ENCODE measurements around the gene PARM1. TPM values are rescaled to one million over a fixed set of nuclear protein-coding genes. Genes with fewer than 3 reads are reported as not detected.

The PARM1 gene
- total and polyA plus RNA-seq, 2 donors (not counting 1 experiment from before 2014, with no cell fraction given) = 7.8 to 10.4 TPM

DNA sequence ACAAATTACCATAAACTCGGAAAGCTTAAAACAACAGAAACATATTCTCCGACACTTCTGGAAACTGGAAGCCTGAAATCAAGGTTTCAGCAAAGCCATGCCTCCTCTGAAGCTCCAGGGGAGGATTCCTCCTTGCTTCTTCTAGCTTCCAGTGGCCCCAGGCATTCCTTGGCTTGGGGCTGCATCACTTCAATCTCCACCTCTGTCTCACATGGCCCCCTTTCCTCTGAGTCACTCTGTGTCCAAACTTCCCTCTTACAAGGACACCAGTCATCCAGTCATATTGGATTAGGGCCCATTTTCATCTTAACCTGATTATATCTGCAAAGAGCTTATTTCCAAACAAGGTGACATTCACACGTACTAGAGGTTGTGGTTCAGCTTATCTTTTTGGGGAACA, 17.3 kb downstream of the PARM1 start:
- WGBS (ENCODE audit: insufficient coverage) = 100% methylated on average over 2 of the region's 3 CpGs

DNA sequence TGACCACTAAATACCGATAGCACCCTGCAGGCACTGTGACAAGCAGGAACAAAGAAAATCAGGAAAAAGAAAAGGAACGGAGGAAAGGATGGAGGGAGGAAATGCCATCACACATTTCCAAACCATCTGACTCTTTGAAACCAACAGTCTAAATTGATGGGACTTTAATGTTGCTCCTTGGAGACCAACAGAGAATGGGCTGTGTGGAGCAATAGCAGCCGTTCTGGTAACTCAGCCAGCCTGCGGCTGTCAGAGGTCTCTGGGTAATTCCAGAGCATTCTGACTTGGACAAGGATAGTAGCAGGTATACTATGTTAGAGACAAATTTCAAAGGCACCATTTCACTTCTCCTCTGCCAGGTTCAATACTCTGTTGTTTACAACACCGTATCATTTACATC, 18.0 kb downstream of the PARM1 start:
- no peak for ATAC-seq (ENCODE audit: low read depth)
- no peaks in the 10 kb centered on the region for H3K36me3 ChIP-seq (replicated peaks in 1 of 2; ENCODE audit: control extremely low read depth in 1 of 2, control insufficient read depth in 1 of 2, extremely low read depth in 1 of 2, insufficient read depth in 2 of 2, low read length in 1 of 2)
- no peak overlapping the region for H3K4me2 ChIP-seq (replicated peaks; ENCODE audit: low read depth, low read length, poor library complexity, severe bottlenecking)
- DNase-seq = no peak
- peaks cover 7% of the 10 kb centered on the region for H4K20me1 ChIP-seq (ENCODE audit: control insufficient read depth, insufficient read depth, low read length, poor library complexity, severe bottlenecking)
- TF ChIP-seq EZH2 (IDR thresholded peaks at IDR 0.05; ENCODE audit: borderline replicate concordance, insufficient read depth, low read depth, low read length, poor library complexity, severe bottlenecking) = no peak
- TF ChIP-seq, protein P1, sequence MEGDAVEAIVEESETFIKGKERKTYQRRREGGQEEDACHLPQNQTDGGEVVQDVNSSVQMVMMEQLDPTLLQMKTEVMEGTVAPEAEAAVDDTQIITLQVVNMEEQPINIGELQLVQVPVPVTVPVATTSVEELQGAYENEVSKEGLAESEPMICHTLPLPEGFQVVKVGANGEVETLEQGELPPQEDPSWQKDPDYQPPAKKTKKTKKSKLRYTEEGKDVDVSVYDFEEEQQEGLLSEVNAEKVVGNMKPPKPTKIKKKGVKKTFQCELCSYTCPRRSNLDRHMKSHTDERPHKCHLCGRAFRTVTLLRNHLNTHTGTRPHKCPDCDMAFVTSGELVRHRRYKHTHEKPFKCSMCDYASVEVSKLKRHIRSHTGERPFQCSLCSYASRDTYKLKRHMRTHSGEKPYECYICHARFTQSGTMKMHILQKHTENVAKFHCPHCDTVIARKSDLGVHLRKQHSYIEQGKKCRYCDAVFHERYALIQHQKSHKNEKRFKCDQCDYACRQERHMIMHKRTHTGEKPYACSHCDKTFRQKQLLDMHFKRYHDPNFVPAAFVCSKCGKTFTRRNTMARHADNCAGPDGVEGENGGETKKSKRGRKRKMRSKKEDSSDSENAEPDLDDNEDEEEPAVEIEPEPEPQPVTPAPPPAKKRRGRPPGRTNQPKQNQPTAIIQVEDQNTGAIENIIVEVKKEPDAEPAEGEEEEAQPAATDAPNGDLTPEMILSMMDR (IDR thresholded peaks at IDR 0.05) = no peak
- H3K27me3 ChIP-seq (replicated peaks in 1 of 4; ENCODE audit: control extremely low read depth in 1 of 4, control insufficient read depth in 3 of 4, insufficient read depth in 4 of 4, low read length in 3 of 4) = no peaks in the 10 kb centered on the region
- no peak overlapping the region for H3K27ac ChIP-seq (ENCODE audit: low read length in 2 of 2)
- peaks cover 9% of the 10 kb centered on the region for H3K79me2 ChIP-seq (ENCODE audit: control insufficient read depth, insufficient read depth, low read length)
- H3K27ac Mint-ChIP-seq = no peak overlapping the region
- no peaks in the 10 kb centered on the region for H3K27me3 Mint-ChIP-seq
- H3K4me3 Mint-ChIP-seq = no peak overlapping the region
- H3K4me1 Mint-ChIP-seq = peaks cover 7% of the 10 kb centered on the region
- no peaks in the 10 kb centered on the region for H3K9me3 ChIP-seq (ENCODE audit: control extremely low read depth in 1 of 3, control insufficient read depth in 2 of 3, insufficient read depth in 1 of 3, low read length in 2 of 3)
- CTCF ChIA-PET = no interaction called here
- no peak overlapping the region for H2AFZ ChIP-seq (ENCODE audit: insufficient read depth, low read depth, low read length, poor library complexity, severe bottlenecking)
- H3K4me3 ChIP-seq (ENCODE audit: control extremely low read depth in 1 of 5, extremely low read depth in 1 of 5, insufficient read depth in 1 of 5, low read depth in 2 of 5, low read length in 4 of 5) = no peak overlapping the region
- H3K9ac ChIP-seq (ENCODE audit: low read length) = no peak overlapping the region
- H3K4me1 ChIP-seq (ENCODE audit: control insufficient read depth in 2 of 2, insufficient read depth in 2 of 2, low read length in 2 of 2) = no peaks in the 10 kb centered on the region
- POLR2A ChIA-PET = no interaction called here
- H3K9me3 Mint-ChIP-seq (ENCODE audit: insufficient read depth) = no peaks in the 10 kb centered on the region
- WGBS (ENCODE audit: insufficient coverage) = no CpG with 5 or more reads among the region's 5 CpGs
- intact Hi-C loops (cut with micrococcal nuclease) = no loop called here

More for the DNA sequence above, 17.3 kb downstream of the PARM1 start:
- Histone ChIP-seq H3K9ac (ENCODE audit: low read length) (no peak overlapping the region), H3K27me3 (replicated peaks in 1 of 4; ENCODE audit: control extremely low read depth in 1 of 4, control insufficient read depth in 3 of 4, insufficient read depth in 4 of 4, low read length in 3 of 4) (no peaks in the 10 kb centered on the region), H3K79me2 (ENCODE audit: control insufficient read depth, insufficient read depth, low read length) (peaks cover 9% of the 10 kb centered on the region), H3K4me3 (ENCODE audit: control extremely low read depth in 1 of 5, extremely low read depth in 1 of 5, insufficient read depth in 1 of 5, low read depth in 2 of 5, low read length in 4 of 5) (no peak overlapping the region), H3K36me3 (replicated peaks in 1 of 2; ENCODE audit: control extremely low read depth in 1 of 2, control insufficient read depth in 1 of 2, extremely low read depth in 1 of 2, insufficient read depth in 2 of 2, low read length in 1 of 2) (no peaks in the 10 kb centered on the region), H4K20me1 (ENCODE audit: control insufficient read depth, insufficient read depth, low read length, poor library complexity, severe bottlenecking) (peaks cover 7% of the 10 kb centered on the region), H3K9me3 (ENCODE audit: control extremely low read depth in 1 of 3, control insufficient read depth in 2 of 3, insufficient read depth in 1 of 3, low read length in 2 of 3) (no peaks in the 10 kb centered on the region), H3K27ac (ENCODE audit: low read length in 2 of 2) (no peak overlapping the region), H3K4me1 (ENCODE audit: control insufficient read depth in 2 of 2, insufficient read depth in 2 of 2, low read length in 2 of 2) (no peaks in the 10 kb centered on the region), H3K4me2 (replicated peaks; ENCODE audit: low read depth, low read length, poor library complexity, severe bottlenecking) (no peak overlapping the region), H2AFZ (ENCODE audit: insufficient read depth, low read depth, low read length, poor library complexity, severe bottlenecking) (no peak overlapping the region)
- ATAC-seq (ENCODE audit: low read depth) = no peak
- CTCF ChIA-PET = interaction anchor here (0.6 kb wide), 1 partner anchor 55 kb away, joined by 3 read pairs; no protein-coding TSS in a partner anchor
- H3K9me3 Mint-ChIP-seq (ENCODE audit: insufficient read depth) = no peaks in the 10 kb centered on the region
- POLR2A ChIA-PET = no interaction called here
- intact Hi-C loops (cut with micrococcal nuclease) = no loop called here
- TF ChIP-seq, protein P1 (IDR thresholded peaks at IDR 0.05) = no peak
- TF ChIP-seq EZH2 (IDR thresholded peaks at IDR 0.05; ENCODE audit: borderline replicate concordance, insufficient read depth, low read depth, low read length, poor library complexity, severe bottlenecking) = no peak
- H3K4me3 Mint-ChIP-seq = no peak overlapping the region
- H3K27me3 Mint-ChIP-seq = no peaks in the 10 kb centered on the region
- no peak for DNase-seq
- no peak overlapping the region for H3K27ac Mint-ChIP-seq
- H3K4me1 Mint-ChIP-seq = peaks cover 7% of the 10 kb centered on the region
